GM23338 (cell line): ENCODE results near the gene TJP1. TPM values are rescaled to one million over a fixed set of nuclear protein-coding genes. Genes with fewer than 3 reads are reported as not detected.

Experiments
- ATAC-seq: fragments of 200-7000 bp; cut with Tn5 transposase; 3 replicates; pipeline ENCODE4 v1.9.1; 2020
- DNase-seq: peaks from one replicate; pipeline ENCODE4 v3.0.0-alpha.2; 2015; ENCODE audit warnings: low spot score
- H2AFZ ChIP-seq: fragments of 200-600 bp; sonication (generic); 2 replicates; pipeline ENCODE4 v1.8.0; 2016; ENCODE audit warnings: antibody characterized with exemption, mild to moderate bottlenecking, moderate library complexity
- H3F3A ChIP-seq: fragments of 200-600 bp; sonication (generic); replicated peaks from 2 replicates; pipeline ENCODE4 v1.8.0; 2017; ENCODE audit warnings: antibody characterized with exemption, mixed run types, low read depth
- H3K27ac ChIP-seq: fragments of 200-600 bp; sonication (generic); 2 replicates; pipeline ENCODE4 v1.6.1; 2016; ENCODE audit warnings: low read depth
- H3K27me3 ChIP-seq: fragments of 200-600 bp; sonication (generic); 2 replicates; pipeline ENCODE4 v1.8.0; 2016; ENCODE audit warnings: mild to moderate bottlenecking, mixed run types, moderate library complexity; ENCODE audit not compliant: insufficient read depth
- H3K36me3 ChIP-seq: fragments of 200-600 bp; sonication (generic); 2 replicates; pipeline ENCODE4 v1.8.0; 2016; ENCODE audit warnings: mild to moderate bottlenecking; ENCODE audit not compliant: insufficient read depth
- H3K4me1 ChIP-seq: fragments of 200-600 bp; sonication (generic); 2 replicates; pipeline ENCODE4 v1.8.0; 2016; ENCODE audit warnings: mild to moderate bottlenecking, moderate library complexity; ENCODE audit not compliant: insufficient read depth
- H3K4me2 ChIP-seq: fragments of 200-600 bp; sonication (generic); 2 replicates; pipeline ENCODE4 v1.7.1; 2017; ENCODE audit warnings: mixed run types
- H3K4me3 ChIP-seq: fragments of 200-600 bp; sonication (generic); 2 replicates; pipeline ENCODE4 v1.6.1; 2016; ENCODE audit warnings: mixed run types
- H3K79me2 ChIP-seq: fragments of 200-600 bp; sonication (generic); replicated peaks from 2 replicates; pipeline ENCODE4 v1.8.0; 2017; ENCODE audit warnings: mild to moderate bottlenecking; ENCODE audit not compliant: insufficient read depth
- H3K9me2 ChIP-seq: fragments of 200-600 bp; sonication (generic); 2 replicates; pipeline ENCODE4 v1.8.0; 2017; ENCODE audit not compliant: insufficient read depth
- H4K20me1 ChIP-seq: fragments of 200-600 bp; sonication (generic); replicated peaks from 2 replicates; pipeline ENCODE4 v1.8.0; 2017; ENCODE audit warnings: mild to moderate bottlenecking; ENCODE audit not compliant: insufficient read depth
- H3K27ac Mint-ChIP-seq: 2 replicates; pipeline ENCODE4 v1.8.0; 2020; ENCODE audit warnings: inconsistent platforms, mild to moderate bottlenecking, moderate library complexity, mixed read lengths
- H3K27me3 Mint-ChIP-seq: 3 replicates; pipeline ENCODE4 v1.8.0; 2022; ENCODE audit warnings: low read depth, mild to moderate bottlenecking, moderate library complexity, mixed read lengths, inconsistent platforms; ENCODE audit not compliant: insufficient read depth, poor library complexity
- H3K36me3 Mint-ChIP-seq: 3 replicates; pipeline ENCODE4 v1.8.0; 2021; ENCODE audit warnings: low read depth, mild to moderate bottlenecking, inconsistent platforms, moderate library complexity, mixed read lengths
- H3K4me1 Mint-ChIP-seq: 3 replicates; pipeline ENCODE4 v1.8.0; 2020; ENCODE audit warnings: mild to moderate bottlenecking, inconsistent platforms, mixed read lengths
- H3K4me3 Mint-ChIP-seq: 3 replicates; pipeline ENCODE4 v1.8.0; 2021; ENCODE audit warnings: moderate library complexity, mild to moderate bottlenecking, inconsistent platforms, mixed read lengths
- H3K9me3 Mint-ChIP-seq: 3 replicates; pipeline ENCODE4 v1.8.0; 2020; ENCODE audit warnings: moderate library complexity, mild to moderate bottlenecking, inconsistent platforms, mixed read lengths
- EZH2 ChIP-seq: fragments of 200-600 bp; sonication (generic); IDR thresholded peaks from one replicate; pipeline ENCODE4 v1.8.0; 2017; ENCODE audit warnings: antibody characterized with exemption, mild to moderate bottlenecking, low read depth; ENCODE audit not compliant: unreplicated experiment
- EZH2phosphoT487 ChIP-seq: fragments of 200-600 bp; sonication (generic); IDR thresholded peaks from one replicate; pipeline ENCODE4 v1.8.1; 2018; ENCODE audit warnings: antibody characterized with exemption; ENCODE audit not compliant: unreplicated experiment
- JUNB ChIP-seq: IDR thresholded peaks from one replicate; pipeline ENCODE4 v1.6.1; 2016; ENCODE audit warnings: antibody characterized with exemption; ENCODE audit not compliant: unreplicated experiment
- NANOG ChIP-seq: IDR thresholded peaks from 2 replicates; pipeline ENCODE4 v1.6.1; 2016; ENCODE audit warnings: antibody characterized with exemption, borderline replicate concordance
- ZNF114 ChIP-seq: fragments of 250-450 bp; sonication (Bioruptor Pico); IDR thresholded peaks from 2 replicates; pipeline ENCODE4 v1.5.0; 2020; ENCODE audit warnings: mild to moderate bottlenecking, moderate library complexity
- ZNF331 ChIP-seq: fragments of 250-450 bp; sonication (Bioruptor Pico); IDR thresholded peaks from 2 replicates; pipeline ENCODE4 v1.5.0; 2020; ENCODE audit warnings: low read depth, mild to moderate bottlenecking, moderate library complexity
- polyA plus RNA-seq: library from polyadenylated mRNA; unstranded; fragments of >200 nt; fragmentation: Nextera tagmentation; extraction: Ambion mirVana; gene quantifications from 2 replicates; pipeline ENCODE4 v1.2.1, GENCODE V29; 2016
- total RNA-seq: library from RNA; depleted of rRNA; stranded (reverse); fragments of >200 nt; shearing (Covaris generic); gene quantifications from 2 replicates; pipeline ENCODE4 v1.2.3, GENCODE V29; 2014
- TF ChIP-seq, protein P1 (sequence below): IDR thresholded peaks from one replicate; pipeline ENCODE4 v1.6.1; 2018; ENCODE audit warnings: antibody characterized with exemption; ENCODE audit not compliant: unreplicated experiment
- TF ChIP-seq, protein P2 (sequence below), 2 experiments: fragments of 200-600 bp in 1 of 2; sonication (generic) in 1 of 2; conservative IDR thresholded peaks; 2 replicates each; pipeline versions ENCODE4 v1.5.1 to v1.6.1; 2016 to 2017; ENCODE audit warnings: antibody characterized with exemption in 2 of 2, low read depth in 2 of 2, mild to moderate bottlenecking in 2 of 2, moderate library complexity in 1 of 2
- TF ChIP-seq, protein P3 (sequence below): IDR thresholded peaks from 2 replicates; pipeline ENCODE4 v1.6.1; 2016; ENCODE audit warnings: antibody characterized with exemption

The TJP1 gene
- total and polyA plus RNA-seq, 2 experiments from 2014 or later = 76.2 to 116 TPM

DNA sequence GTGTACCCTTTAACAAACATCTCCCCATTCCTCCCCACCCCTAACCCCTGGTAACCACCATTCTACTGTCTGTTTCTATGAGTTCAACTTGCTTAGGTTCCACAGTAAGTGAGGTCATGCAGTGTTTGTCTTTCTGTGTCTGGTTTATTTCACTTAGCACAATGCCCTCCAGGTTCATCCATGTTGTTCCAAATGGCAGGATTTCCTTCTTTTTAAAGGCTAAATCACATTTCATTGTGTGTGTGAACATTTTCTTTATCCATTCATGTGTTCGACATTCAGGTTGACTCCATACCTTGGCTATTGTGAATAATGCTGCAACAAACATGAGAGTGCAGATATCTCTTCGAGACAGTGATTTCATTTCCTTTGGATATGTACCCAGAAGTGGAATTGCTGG is 62.7 kb downstream of the TJP1 start:
- H3K4me3 Mint-ChIP-seq = no peak overlapping the region

DNA sequence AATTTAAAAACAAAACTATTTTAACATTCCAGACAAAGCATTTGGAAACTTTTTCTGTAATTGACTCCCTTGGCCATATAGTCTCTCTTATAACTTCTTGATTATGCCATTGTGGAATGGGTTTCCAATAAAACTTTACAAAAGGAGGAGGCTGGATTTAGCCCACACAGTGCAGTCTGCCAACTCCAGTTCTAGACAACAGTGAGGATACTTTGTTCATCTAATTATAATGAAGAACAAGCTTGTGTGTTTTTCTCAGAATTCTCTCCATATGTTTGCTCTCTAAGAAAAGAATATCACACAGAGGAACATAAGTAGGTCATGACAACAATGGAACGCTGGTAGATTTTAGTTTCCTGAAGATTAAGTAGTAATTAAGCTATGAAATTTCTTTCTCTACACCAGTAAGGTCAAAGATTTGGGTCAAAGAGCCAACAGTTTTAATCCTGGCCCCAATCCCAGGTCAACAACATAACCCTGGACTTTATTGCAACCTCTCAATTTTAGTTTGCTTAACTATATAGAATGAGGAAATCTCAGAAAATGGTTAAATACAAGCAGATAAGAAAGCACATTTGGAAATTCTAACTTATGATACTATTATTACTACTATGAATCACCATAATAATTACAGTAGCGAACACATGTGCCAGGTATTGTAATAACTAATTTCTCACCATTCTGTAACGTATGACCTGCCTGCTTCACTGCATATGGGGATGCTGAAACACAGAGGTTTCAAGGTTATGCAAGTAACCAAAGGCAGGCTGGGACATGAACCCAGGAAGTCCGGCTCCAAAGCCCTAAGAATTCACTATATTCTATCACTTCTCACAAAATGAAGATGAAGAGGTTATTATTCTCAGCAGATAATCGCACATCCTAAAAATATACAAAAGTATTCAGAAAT is 65.7 kb downstream of the TJP1 start:
- Histone ChIP-seq H3K27me3 (no peaks in the 10 kb centered on the region), H3K27ac (0 out of 2 replicates have a peak overlapping the region, but pooled peaks have one; percentile 2), H3K36me3 (peaks cover 4% of the 10 kb centered on the region; the same call in 1 of the 2 replicates), H3K9me2 (no peaks in the 10 kb centered on the region), H3K4me1 (peaks cover 37% of the 10 kb centered on the region), H2AFZ (no peak overlapping the region), H3K79me2 (peaks cover 29% of the 10 kb centered on the region), H3F3A (no peaks in the 10 kb centered on the region), H3K4me2 (peak overlapping the region; percentile 36), H4K20me1 (no peaks in the 10 kb centered on the region; the same call in 1 of the 2 replicates), H3K4me3 (0 out of 2 replicates have a peak overlapping the region, but pooled peaks have one; percentile 3)
- Mint-ChIP-seq H3K27me3 (peaks cover 2% of the 10 kb centered on the region), H3K4me1 (peaks cover 43% of the 10 kb centered on the region), H3K27ac (peak overlapping the region; percentile 92), H3K9me3 (0 out of 3 replicates have a peak, but pooled peaks cover 2% of the 10 kb centered on the region), H3K36me3 (peaks cover 32% of the 10 kb centered on the region), H3K4me3 (peak overlapping the region; percentile 52)
- DNase-seq (no peak), ATAC-seq (peak; percentile 49)
- TF ChIP-seq NANOG = no peak
- no peak for TF ChIP-seq ZNF114 (CRISPR knock-in tag)
- no peak for TF ChIP-seq EZH2phosphoT487
- TF ChIP-seq JUNB = no peak
- TF ChIP-seq, protein P1, sequence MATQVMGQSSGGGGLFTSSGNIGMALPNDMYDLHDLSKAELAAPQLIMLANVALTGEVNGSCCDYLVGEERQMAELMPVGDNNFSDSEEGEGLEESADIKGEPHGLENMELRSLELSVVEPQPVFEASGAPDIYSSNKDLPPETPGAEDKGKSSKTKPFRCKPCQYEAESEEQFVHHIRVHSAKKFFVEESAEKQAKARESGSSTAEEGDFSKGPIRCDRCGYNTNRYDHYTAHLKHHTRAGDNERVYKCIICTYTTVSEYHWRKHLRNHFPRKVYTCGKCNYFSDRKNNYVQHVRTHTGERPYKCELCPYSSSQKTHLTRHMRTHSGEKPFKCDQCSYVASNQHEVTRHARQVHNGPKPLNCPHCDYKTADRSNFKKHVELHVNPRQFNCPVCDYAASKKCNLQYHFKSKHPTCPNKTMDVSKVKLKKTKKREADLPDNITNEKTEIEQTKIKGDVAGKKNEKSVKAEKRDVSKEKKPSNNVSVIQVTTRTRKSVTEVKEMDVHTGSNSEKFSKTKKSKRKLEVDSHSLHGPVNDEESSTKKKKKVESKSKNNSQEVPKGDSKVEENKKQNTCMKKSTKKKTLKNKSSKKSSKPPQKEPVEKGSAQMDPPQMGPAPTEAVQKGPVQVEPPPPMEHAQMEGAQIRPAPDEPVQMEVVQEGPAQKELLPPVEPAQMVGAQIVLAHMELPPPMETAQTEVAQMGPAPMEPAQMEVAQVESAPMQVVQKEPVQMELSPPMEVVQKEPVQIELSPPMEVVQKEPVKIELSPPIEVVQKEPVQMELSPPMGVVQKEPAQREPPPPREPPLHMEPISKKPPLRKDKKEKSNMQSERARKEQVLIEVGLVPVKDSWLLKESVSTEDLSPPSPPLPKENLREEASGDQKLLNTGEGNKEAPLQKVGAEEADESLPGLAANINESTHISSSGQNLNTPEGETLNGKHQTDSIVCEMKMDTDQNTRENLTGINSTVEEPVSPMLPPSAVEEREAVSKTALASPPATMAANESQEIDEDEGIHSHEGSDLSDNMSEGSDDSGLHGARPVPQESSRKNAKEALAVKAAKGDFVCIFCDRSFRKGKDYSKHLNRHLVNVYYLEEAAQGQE = no peak
- TF ChIP-seq, protein P2, sequence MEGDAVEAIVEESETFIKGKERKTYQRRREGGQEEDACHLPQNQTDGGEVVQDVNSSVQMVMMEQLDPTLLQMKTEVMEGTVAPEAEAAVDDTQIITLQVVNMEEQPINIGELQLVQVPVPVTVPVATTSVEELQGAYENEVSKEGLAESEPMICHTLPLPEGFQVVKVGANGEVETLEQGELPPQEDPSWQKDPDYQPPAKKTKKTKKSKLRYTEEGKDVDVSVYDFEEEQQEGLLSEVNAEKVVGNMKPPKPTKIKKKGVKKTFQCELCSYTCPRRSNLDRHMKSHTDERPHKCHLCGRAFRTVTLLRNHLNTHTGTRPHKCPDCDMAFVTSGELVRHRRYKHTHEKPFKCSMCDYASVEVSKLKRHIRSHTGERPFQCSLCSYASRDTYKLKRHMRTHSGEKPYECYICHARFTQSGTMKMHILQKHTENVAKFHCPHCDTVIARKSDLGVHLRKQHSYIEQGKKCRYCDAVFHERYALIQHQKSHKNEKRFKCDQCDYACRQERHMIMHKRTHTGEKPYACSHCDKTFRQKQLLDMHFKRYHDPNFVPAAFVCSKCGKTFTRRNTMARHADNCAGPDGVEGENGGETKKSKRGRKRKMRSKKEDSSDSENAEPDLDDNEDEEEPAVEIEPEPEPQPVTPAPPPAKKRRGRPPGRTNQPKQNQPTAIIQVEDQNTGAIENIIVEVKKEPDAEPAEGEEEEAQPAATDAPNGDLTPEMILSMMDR (conservative IDR thresholded peaks at IDR 0.05; ENCODE audit: low read depth in 2 of 2) = no peak
- TF ChIP-seq EZH2 = no peak
- TF ChIP-seq, protein P3, sequence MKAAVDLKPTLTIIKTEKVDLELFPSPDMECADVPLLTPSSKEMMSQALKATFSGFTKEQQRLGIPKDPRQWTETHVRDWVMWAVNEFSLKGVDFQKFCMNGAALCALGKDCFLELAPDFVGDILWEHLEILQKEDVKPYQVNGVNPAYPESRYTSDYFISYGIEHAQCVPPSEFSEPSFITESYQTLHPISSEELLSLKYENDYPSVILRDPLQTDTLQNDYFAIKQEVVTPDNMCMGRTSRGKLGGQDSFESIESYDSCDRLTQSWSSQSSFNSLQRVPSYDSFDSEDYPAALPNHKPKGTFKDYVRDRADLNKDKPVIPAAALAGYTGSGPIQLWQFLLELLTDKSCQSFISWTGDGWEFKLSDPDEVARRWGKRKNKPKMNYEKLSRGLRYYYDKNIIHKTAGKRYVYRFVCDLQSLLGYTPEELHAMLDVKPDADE = no peak

More for the DNA sequence above, 62.7 kb downstream of the TJP1 start:
- Histone ChIP-seq H3K4me2 (no peak overlapping the region), H3K79me2 (peaks cover 38% of the 10 kb centered on the region), H3K4me3 (no peak overlapping the region), H3K9me2 (no peaks in the 10 kb centered on the region), H4K20me1 (no peaks in the 10 kb centered on the region; the same call in 1 of the 2 replicates), H3K27me3 (no peaks in the 10 kb centered on the region), H3K27ac (no peak overlapping the region), H3K4me1 (peaks cover 40% of the 10 kb centered on the region), H3F3A (no peaks in the 10 kb centered on the region), H2AFZ (no peak overlapping the region), H3K36me3 (peaks cover 4% of the 10 kb centered on the region; the same call in 1 of the 2 replicates)
- H3K36me3 Mint-ChIP-seq = peaks cover 38% of the 10 kb centered on the region
- ATAC-seq (no peak), DNase-seq (no peak)
- H3K9me3 Mint-ChIP-seq = no peaks in the 10 kb centered on the region
- no peak overlapping the region for H3K27ac Mint-ChIP-seq
- H3K4me1 Mint-ChIP-seq = peaks cover 49% of the 10 kb centered on the region
- no peak for TF ChIP-seq ZNF331 (CRISPR knock-in tag)
- TF ChIP-seq, protein P1 = no peak
- H3K27me3 Mint-ChIP-seq = no peaks in the 10 kb centered on the region
